HEK293T (cell line): Measurements from ENCODE around the gene HNRNPU.

Experiments
- CTBP1 ChIP-seq: fragments of 450-650 bp; IDR thresholded peaks from 2 replicates; pipeline ENCODE4 v1.6.1; 2016; ENCODE audit warnings: borderline replicate concordance
- FOXA1 ChIP-seq: fragments of 450-650 bp; IDR thresholded peaks from 2 replicates; pipeline ENCODE4 v1.6.1; 2016; ENCODE audit warnings: mild to moderate bottlenecking
- FOXK2 ChIP-seq: fragments of 450-650 bp; IDR thresholded peaks from 2 replicates; pipeline ENCODE4 v1.6.1; 2016; ENCODE audit warnings: mild to moderate bottlenecking
- FOXM1 ChIP-seq: fragments of 450-650 bp; IDR thresholded peaks from 2 replicates; pipeline ENCODE4 v1.6.1; 2017; ENCODE audit warnings: mild to moderate bottlenecking, borderline replicate concordance
- HDGF ChIP-seq: fragments of 450-650 bp; IDR thresholded peaks from 2 replicates; pipeline ENCODE4 v1.6.1; 2017; ENCODE audit warnings: antibody characterized with exemption, borderline replicate concordance
- PKNOX1 ChIP-seq: fragments of 450-650 bp; IDR thresholded peaks from 2 replicates; pipeline ENCODE4 v1.6.1; 2016
- SP1 ChIP-seq: fragments of 450-650 bp; IDR thresholded peaks from 2 replicates; pipeline ENCODE4 v1.6.1; 2017

DNA sequence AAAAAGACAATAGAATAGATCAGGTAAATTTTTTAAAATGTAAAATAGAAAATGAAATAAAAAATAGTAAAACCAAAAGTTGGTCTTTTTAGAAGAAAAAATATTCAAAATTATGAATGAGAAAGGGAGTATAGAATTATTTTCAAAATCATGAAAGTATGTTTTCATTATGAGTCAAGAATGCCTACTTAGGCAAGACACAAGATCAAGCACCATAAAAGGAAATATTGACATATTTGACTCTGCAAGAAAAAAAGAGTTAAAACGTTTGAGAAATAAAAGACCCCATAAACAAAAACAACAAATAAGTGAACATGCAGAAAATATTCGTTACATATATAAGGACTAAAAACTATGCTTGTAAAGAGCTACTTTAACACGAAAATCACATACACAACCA lies 33.7 kb downstream of the HNRNPU start:
- no peak for TF ChIP-seq CTBP1
- TF ChIP-seq FOXA1, result no peak
- no peak for TF ChIP-seq SP1
- no peak for TF ChIP-seq PKNOX1
- no peak for TF ChIP-seq HDGF
- no peak for TF ChIP-seq FOXK2
- no peak for TF ChIP-seq FOXM1
